GM12865 (cell line): ENCODE measurements around the gene TMC6.
A peak's percentile ranks its signal among the peaks of the same experiment; 100 is the strongest.

Experiments
- DNase-seq: peaks from one replicate; pipeline ENCODE4 v3.0.0; 2010; ENCODE audit warnings: low read depth
- H3K4me3 ChIP-seq: 2 replicates; pipeline ENCODE4 v1.5.1; 2011; ENCODE audit warnings: mild to moderate bottlenecking, low read depth, low read length, control low read depth
- CTCF ChIP-seq: IDR thresholded peaks from 2 replicates; pipeline ENCODE4 v1.5.1; 2011; ENCODE audit warnings: low read length, control low read depth, low read depth, inconsistent platforms; ENCODE audit not compliant: insufficient read depth; ENCODE audit errors: missing control alignments

The TMC6 gene

GRCh38 chr17:78127239-78127887 lies 1.2 kb downstream of the TMC6 start:
- DNase-seq = peak; percentile 89

DNA sequence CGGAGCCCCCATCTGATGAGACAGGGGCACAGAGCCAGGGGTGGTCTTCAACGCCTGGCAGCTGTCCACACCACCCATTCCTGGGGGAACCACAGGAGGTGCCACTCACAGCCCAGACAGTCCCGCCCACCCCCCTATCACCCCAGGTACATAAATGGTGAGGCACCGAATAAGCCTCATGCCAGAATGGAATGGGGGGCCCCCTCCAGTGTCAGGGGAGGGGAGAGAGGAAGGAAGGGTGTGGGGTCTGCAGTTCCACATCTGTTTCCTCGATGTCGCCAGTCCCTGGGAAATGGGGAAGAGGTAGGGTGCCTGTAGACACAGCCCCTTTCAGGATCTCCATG lies 1.7 kb downstream of the TMC6 start:
- H3K4me3 ChIP-seq = peak overlapping the region; percentile 87
- no peak for TF ChIP-seq CTCF
- no peak for DNase-seq

More at GRCh38 chr17:78127239-78127887, 1.2 kb downstream of the TMC6 start:
- peak overlapping the region; percentile 87 for H3K4me3 ChIP-seq
- TF ChIP-seq CTCF = no peak

DNA sequence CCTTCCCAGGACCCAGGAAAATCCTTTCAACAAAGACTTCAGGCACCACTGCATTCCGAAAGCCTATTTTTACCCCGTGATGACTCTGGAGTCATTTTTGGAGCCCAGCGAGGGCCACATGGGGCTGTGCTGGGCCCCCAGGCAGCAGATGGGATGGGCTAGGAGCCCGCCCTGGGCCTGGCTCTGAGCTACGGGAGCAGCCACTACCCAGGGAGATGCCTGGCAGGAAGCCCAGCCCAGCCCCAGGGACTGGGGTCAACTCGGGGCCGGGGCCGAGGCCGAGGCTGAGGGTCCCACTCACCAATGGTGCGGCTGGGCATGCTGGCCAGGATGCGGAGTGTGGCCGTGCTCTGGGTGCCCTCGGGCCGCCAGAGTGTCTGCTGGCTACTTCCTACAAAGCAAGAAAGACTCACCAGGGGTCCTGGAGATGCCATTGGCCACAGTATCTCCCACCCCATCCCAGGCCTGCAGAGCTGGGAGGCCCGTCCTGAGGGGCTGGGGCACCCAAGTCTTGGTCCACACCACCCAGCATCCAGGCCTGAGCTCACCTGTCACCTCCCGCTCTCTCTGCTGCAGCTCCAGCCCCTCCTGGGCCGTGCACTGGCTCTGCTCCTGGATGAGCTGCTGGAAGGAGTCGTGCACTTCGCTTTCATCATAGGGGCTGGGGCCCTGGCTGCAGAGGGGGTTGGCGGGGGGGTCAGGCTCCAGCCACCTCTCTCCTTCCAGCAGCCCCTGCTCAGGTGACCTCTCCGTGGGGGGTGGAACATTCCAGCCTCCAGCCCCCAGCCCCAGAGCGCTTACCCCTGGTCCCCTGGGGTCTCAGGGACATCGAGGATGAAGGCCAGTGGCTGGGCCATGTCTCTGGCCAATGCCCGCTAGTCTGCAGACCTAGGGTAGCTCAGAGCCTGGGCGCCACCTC lies 2.3 kb downstream of the TMC6 start:
- TF ChIP-seq CTCF = no peak
- no peak for DNase-seq
- peak overlapping the region; percentile 87 for H3K4me3 ChIP-seq

- TF ChIP-seq CTCF = no peak
- peak overlapping the region; percentile 87 for H3K4me3 ChIP-seq
- peak; percentile 67 for DNase-seq
These were observed 3.2 kb downstream of the TMC6 start for GRCh38 chr17:78125138-78125913.

DNA sequence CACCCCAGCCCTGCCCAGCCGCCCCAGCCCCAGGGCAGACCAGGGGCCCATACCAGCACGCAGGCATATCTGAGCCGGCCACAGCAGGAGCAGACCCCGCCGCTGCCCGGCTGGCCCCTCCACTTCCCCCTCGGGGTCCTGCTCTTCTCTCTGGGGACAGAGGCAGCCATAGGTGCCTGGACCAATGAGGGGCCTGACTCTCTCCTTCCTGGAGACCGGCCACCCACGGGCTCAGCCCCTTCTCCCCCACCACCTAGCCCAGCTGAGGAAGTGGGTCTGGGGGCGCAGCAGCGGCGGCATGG lies 3.8 kb downstream of the TMC6 start:
- DNase-seq = no peak
- TF ChIP-seq CTCF = no peak
- peak overlapping the region; percentile 87 for H3K4me3 ChIP-seq

DNA sequence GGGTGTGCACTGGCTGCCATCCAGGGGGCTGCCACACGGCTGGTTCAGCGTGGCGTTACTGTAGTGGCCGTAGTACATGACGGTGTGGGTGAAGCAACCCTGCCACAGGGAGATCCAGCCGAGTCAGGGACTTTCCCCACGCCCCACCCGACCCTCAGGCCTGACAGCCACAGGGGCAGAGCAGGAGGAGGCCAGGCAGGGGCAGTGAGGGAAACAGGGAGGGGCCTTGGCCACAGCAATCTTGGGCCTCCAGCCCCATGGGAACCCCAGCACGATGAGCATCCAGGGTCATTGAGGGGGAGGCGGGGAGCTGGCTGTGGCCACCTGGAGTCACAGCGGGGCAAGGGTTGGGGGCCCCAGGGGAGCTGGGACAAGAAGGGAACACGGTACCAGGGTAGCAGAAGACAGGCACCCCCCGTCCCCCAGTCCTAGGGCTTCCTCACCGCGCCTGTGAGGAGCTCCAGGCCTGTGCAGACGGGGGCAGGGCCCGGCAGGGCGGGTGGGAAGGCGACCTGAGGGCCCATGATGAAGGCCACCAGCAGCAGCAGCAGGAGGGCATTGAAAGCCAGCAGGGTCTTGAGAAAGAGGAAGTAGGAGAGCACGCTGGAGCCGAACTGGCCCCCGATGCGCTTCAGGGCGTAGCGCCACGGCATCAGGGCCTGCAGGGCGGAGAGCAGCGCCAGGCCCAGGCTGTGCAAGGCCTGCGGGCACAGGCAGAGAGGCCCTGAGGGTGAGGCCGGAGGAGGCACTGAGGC lies 4.3 kb downstream of the TMC6 start:
- peak overlapping the region; percentile 87 for H3K4me3 ChIP-seq
- peak; percentile 89 for DNase-seq
- no peak for TF ChIP-seq CTCF
